ENCODE measurements around the gene NAV2. TPM values are rescaled to one million over a fixed set of nuclear protein-coding genes. Genes with fewer than 3 reads are reported as not detected.

Gene NAV2
- total RNA-seq, 2 experiments from 2014 or later: 0.23 to 0.36 TPM

DNA sequence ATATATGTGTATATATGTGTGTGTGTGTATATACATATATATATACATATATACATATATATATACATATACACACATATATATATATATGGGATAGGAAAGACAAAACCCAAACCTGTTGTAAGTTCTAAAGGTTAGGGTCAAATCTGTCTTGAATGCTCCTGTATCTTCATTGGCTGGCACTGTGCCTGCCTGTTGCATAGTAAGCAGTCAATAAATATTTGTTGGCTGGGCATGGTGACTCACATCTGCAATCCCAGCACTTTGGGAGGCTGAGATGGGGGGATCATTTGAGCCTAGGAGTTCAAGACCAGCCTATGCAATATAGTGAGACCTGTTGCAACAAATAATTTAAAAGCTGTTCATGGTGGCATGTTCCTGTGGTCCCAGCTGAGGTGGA lies 242.3 kb downstream of the NAV2 start:
- CTCF ChIA-PET: no interaction called here
- Mint-ChIP-seq H3K4me1 (ENCODE audit: low read depth) (peaks cover 8% of the 10 kb centered on the region), H3K4me3 (no peak overlapping the region), H3K27ac (no peak overlapping the region), H3K9me3 (no peaks in the 10 kb centered on the region), H3K27me3 (peaks cover 24% of the 10 kb centered on the region), H3K36me3 (ENCODE audit: low read depth) (no peaks in the 10 kb centered on the region)
- TF ChIP-seq, protein P1, sequence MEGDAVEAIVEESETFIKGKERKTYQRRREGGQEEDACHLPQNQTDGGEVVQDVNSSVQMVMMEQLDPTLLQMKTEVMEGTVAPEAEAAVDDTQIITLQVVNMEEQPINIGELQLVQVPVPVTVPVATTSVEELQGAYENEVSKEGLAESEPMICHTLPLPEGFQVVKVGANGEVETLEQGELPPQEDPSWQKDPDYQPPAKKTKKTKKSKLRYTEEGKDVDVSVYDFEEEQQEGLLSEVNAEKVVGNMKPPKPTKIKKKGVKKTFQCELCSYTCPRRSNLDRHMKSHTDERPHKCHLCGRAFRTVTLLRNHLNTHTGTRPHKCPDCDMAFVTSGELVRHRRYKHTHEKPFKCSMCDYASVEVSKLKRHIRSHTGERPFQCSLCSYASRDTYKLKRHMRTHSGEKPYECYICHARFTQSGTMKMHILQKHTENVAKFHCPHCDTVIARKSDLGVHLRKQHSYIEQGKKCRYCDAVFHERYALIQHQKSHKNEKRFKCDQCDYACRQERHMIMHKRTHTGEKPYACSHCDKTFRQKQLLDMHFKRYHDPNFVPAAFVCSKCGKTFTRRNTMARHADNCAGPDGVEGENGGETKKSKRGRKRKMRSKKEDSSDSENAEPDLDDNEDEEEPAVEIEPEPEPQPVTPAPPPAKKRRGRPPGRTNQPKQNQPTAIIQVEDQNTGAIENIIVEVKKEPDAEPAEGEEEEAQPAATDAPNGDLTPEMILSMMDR (IDR thresholded peaks at IDR 0.05): no peak
- DNase-seq: no peak
- POLR2A ChIA-PET: no interaction called here
- no peak for ATAC-seq
- intact Hi-C loops (cut with micrococcal nuclease): loop anchor here (5.0 kb wide), 1 partner anchor 157 kb away; no protein-coding TSS in a partner anchor

DNA sequence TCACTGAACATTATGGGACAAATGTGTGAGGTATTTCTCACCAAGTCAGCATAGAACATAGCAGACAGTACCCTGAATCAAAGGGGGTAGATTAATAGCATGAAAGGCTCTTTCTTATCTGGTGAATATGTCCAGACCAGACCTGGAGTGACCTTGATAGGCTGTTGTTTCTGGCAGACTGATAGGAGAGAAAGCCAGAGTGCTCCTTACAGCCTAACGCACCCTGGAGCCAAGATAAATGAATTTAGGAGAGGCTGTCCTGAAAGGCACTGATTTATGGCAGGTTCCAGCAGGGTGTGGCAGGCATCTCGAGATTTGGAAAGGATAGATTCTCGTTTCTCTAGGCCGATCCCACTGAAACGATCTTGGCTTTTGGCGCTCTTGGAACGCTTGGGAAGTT lies 243.0 kb downstream of the NAV2 start:
- H3K4me1 Mint-ChIP-seq (ENCODE audit: low read depth): peaks cover 8% of the 10 kb centered on the region
- no peak for DNase-seq
- H3K4me3 Mint-ChIP-seq: no peak overlapping the region
- ChIA-PET CTCF (no interaction called here), POLR2A (no interaction called here)
- H3K27me3 Mint-ChIP-seq: peaks cover 24% of the 10 kb centered on the region
- no peak overlapping the region for H3K27ac Mint-ChIP-seq
- no peaks in the 10 kb centered on the region for H3K36me3 Mint-ChIP-seq (ENCODE audit: low read depth)
- H3K9me3 Mint-ChIP-seq: no peaks in the 10 kb centered on the region
- no peak for ATAC-seq
- TF ChIP-seq, protein P1 (IDR thresholded peaks at IDR 0.05): no peak
- intact Hi-C loops (cut with micrococcal nuclease): no loop called here

DNA sequence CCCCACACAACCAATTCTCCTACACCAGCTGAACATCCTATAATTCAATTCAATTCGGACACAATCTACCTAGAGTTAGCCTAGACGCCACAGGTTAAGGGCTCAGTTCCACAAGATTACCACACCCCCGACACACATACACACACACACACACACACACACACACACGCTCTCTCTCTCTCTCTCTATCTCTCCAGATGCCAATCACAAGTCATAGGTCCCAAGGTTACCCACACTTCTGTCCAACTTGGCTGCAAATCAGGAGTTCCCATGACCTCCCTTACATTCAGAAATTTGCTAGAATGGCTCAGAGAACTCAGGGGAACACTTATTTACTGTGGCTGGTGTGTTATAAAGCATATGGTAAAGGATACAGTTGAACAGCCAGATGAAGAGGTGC lies 243.6 kb downstream of the NAV2 start:
- Mint-ChIP-seq H3K4me1 (ENCODE audit: low read depth) (peaks cover 8% of the 10 kb centered on the region), H3K4me3 (no peak overlapping the region), H3K9me3 (no peaks in the 10 kb centered on the region), H3K27me3 (peaks cover 25% of the 10 kb centered on the region), H3K36me3 (ENCODE audit: low read depth) (no peaks in the 10 kb centered on the region), H3K27ac (no peak overlapping the region)
- DNase-seq (no peak), ATAC-seq (no peak)
- TF ChIP-seq, protein P1 (IDR thresholded peaks at IDR 0.05): no peak
- ChIA-PET POLR2A (interaction anchor here (1.1 kb wide), 1 partner anchor 9 kb away, joined by 3 read pairs; no protein-coding TSS in a partner anchor), CTCF (no interaction called here)
- intact Hi-C loops (cut with micrococcal nuclease): no loop called here

DNA sequence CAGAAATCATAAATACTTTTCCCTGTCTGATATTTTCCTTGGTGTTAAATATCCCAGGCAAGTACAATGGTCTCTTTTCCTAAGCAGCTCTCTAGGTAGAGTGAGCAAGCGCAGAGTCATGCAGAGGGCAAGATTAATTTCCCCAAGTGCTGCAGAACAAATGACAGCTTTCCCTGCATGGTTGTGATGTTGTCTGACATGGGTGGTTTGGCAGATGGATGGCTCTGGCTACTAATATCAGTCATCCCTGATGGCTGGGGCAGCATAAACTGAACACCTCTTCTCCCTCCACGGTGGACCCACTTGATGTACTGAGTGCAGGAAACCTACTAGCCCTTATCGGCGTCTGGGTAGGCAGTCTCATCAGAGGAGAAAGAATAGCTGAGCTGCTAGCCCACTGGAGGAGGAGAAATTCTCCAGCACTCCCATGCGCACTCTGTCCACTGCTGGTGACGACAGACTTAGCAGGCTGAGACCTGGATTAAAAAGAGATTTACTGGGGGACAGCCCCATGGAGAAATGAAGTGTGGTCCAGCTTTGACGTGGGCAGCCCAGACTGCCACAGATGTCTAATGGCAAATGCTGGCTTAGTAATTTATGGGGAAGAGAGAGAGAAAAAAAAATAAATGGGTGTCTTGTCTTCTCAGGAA lies 244.8 kb downstream of the NAV2 start:
- Mint-ChIP-seq H3K9me3 (no peaks in the 10 kb centered on the region), H3K27ac (no peak overlapping the region), H3K4me1 (ENCODE audit: low read depth) (no peaks in the 10 kb centered on the region), H3K36me3 (ENCODE audit: low read depth) (no peaks in the 10 kb centered on the region), H3K27me3 (peaks cover 25% of the 10 kb centered on the region), H3K4me3 (no peak overlapping the region)
- TF ChIP-seq, protein P1 (IDR thresholded peaks at IDR 0.05): no peak
- no peak for DNase-seq
- ChIA-PET CTCF (no interaction called here), POLR2A (interaction anchor here (0.6 to 1.1 kb wide), 2 partner anchors 10 to 237 kb away, joined by 3 read pairs; no protein-coding TSS in a partner anchor)
- intact Hi-C loops (cut with micrococcal nuclease): no loop called here
- ATAC-seq: no peak

DNA sequence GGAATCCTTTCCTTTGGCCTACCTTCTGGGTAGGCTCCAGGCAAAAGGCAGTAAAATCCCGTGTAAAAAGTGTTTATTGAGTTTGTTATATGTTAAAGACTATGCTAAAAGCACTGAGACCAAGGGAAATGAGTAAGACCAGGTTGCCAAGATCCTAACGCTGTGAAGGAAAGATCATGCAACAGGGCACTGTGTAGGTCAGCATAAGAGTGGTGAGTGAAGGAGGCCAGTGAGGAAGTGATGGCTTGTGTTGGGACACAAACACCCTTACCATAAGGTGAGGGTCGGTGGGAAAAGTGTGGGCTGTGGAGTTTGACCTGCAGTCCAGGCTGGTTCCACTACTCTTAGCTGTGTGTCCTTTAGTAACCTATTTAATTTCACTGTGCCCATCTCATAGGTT lies 245.6 kb downstream of the NAV2 start:
- Mint-ChIP-seq H3K27ac (no peak overlapping the region), H3K4me3 (no peak overlapping the region), H3K4me1 (ENCODE audit: low read depth) (peaks cover 1% of the 10 kb centered on the region), H3K9me3 (no peaks in the 10 kb centered on the region), H3K36me3 (ENCODE audit: low read depth) (no peaks in the 10 kb centered on the region), H3K27me3 (peaks cover 20% of the 10 kb centered on the region)
- DNase-seq (no peak), ATAC-seq (no peak)
- TF ChIP-seq, protein P1 (IDR thresholded peaks at IDR 0.05): no peak
- ChIA-PET POLR2A (interaction anchor here (0.6 kb wide), 1 partner anchor 237 kb away, joined by 3 read pairs; no protein-coding TSS in a partner anchor), CTCF (no interaction called here)
- intact Hi-C loops (cut with micrococcal nuclease): no loop called here
